AG04449 (cell line): ENCODE data around the gene RHOBTB1.
"Not testable (repeated sequence)": the region's sequence is repeated elsewhere in the genome, so short reads cannot be mapped to it uniquely, and the experiment has no call there.

Source experiments
- CTCF ChIA-PET: fragments of 350-600 bp; formaldehyde crosslinking; extraction: SDS; loops from one replicate; lab custom pipeline; 2021; ENCODE audit warnings: antibody characterized with exemption; lab: Yijun Ruan, JAX
- POLR2A ChIA-PET: fragments of 400-600, 350-600 bp; formaldehyde crosslinking; extraction: SDS; loops from one replicate; lab custom pipeline; 2020; ENCODE audit warnings: antibody characterized with exemption, inconsistent platforms; lab: Yijun Ruan, JAX
- DNase-seq: peaks from one replicate; pipeline ENCODE4 v3.0.0-alpha.2; 2010; ENCODE audit warnings: low read depth, low spot score
- H3K4me3 ChIP-seq: 2 replicates; pipeline ENCODE4 v1.5.1; 2011; ENCODE audit warnings: low read depth, mild to moderate bottlenecking, control low read depth, low read length
- TF ChIP-seq, protein P1 (sequence below): IDR thresholded peaks from one replicate; pipeline ENCODE4 v1.5.1; 2011; ENCODE audit warnings: mild to moderate bottlenecking, moderate library complexity, low read length, control low read depth, inconsistent platforms; ENCODE audit not compliant: insufficient read depth; ENCODE audit errors: missing control alignments

RHOBTB1 gene

DNA sequence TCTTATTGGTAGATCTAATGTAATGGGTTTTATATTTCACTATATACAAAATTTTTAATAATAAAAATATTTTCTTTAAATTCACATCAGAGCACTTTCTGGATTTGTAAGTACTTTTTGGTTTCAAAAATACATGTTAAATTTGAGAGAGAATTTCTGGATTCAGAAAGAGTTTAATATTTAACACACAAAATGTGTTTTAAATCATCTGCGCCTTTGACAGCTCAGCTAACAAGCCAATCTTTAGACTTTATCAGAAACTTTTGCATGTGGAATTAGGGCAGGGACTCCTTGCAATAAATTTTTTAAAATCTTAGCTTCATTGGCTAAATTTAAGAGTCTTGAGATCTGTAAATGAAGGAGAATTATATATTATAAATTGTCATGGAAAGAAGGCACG is 32.7 kb upstream of the RHOBTB1 start:
- CTCF ChIA-PET, result interaction anchor here (2.7 kb wide), 1 partner anchor 157 kb away, joined by 9 read pairs; no protein-coding TSS in a partner anchor
- H3K4me3 ChIP-seq, result no peak overlapping the region
- POLR2A ChIA-PET, result no interaction called here
- no peak for DNase-seq
- TF ChIP-seq, protein P1, sequence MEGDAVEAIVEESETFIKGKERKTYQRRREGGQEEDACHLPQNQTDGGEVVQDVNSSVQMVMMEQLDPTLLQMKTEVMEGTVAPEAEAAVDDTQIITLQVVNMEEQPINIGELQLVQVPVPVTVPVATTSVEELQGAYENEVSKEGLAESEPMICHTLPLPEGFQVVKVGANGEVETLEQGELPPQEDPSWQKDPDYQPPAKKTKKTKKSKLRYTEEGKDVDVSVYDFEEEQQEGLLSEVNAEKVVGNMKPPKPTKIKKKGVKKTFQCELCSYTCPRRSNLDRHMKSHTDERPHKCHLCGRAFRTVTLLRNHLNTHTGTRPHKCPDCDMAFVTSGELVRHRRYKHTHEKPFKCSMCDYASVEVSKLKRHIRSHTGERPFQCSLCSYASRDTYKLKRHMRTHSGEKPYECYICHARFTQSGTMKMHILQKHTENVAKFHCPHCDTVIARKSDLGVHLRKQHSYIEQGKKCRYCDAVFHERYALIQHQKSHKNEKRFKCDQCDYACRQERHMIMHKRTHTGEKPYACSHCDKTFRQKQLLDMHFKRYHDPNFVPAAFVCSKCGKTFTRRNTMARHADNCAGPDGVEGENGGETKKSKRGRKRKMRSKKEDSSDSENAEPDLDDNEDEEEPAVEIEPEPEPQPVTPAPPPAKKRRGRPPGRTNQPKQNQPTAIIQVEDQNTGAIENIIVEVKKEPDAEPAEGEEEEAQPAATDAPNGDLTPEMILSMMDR, result no peak

DNA sequence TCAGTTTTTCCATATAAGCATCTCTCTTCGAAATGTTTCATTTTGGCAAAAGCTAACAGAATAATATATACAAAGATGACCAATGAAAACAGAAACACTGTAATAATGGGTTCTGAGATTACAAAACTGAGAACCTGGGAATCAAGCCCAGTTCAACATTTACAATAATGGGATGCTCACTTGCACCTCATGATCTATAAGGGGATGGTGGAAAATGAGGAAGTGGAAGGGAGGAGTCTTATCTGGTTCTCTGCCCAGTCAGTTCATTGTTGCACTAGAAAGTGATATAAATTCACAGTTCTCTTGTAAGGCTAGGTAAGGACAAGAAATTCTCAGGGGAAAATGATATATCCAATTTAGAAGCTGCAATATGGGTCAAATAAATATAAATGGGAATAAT is 31.7 kb upstream of the RHOBTB1 start:
- H3K4me3 ChIP-seq, result no peak overlapping the region
- TF ChIP-seq, protein P1, result no peak
- ChIA-PET CTCF (no interaction called here), POLR2A (no interaction called here)
- DNase-seq, result no peak

DNA sequence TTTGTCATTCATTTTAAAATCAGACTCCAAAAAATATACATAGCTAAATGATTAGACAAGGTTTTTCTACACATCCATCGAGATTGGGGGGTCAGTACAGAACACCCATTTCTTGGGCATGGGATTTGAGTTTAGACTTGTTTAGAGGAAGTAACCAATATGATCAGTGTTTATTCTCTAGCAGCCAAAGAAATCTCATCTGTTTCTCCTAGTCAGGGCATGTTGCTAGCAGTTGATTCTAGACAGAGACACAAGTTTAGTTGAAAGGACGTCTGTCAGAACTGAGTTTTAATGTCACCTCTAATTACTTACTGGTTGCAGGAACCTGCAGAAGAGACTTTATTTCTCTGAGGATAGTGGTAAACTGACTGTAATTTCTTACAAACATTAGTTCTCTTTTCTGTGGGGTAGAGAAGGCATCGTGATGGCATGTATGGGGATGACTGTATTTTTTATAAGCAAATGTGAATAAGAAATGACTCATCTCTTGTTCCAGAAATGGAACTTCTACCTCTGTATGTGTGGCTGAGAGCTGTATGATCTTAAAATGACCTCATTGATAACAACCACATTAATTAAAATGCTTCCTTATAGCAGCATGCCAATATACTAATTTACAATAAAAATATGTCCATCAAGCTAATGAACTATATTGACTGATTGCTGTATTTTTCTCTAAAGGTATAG is 30.6 kb upstream of the RHOBTB1 start:
- H3K4me3 ChIP-seq, result no peak overlapping the region
- TF ChIP-seq, protein P1, result no peak
- CTCF ChIA-PET, result interaction anchor here (0.9 to 1.1 kb wide), 2 partner anchors 26 to 205 kb away, joined by 3 read pairs; no protein-coding TSS in a partner anchor

DNA sequence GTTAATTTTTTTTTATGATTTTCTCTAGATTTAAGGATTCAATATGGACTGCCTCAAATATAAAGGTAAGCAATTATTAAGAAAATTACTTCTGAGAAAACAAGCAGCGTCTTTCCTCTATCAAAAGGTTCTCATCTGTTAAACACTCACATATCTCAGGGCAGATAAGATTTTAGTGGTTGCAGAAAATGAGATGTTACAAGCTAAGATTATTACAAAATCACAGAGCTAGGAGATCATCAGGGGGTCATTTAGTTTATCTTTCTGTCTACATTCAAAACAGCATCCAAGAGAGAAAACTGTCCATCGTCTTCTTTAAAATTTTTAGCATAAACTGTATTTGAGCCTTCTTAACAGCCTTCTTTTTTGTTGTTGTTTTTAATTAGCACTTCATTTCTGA is 29.1 kb upstream of the RHOBTB1 start:
- no peak for DNase-seq
- POLR2A ChIA-PET, result no interaction called here
- no peak overlapping the region for H3K4me3 ChIP-seq
- TF ChIP-seq, protein P1, result no peak
- CTCF ChIA-PET, result no interaction called here

More for the DNA sequence above, 30.6 kb upstream of the RHOBTB1 start:
- DNase-seq, result no peak
- POLR2A ChIA-PET, result no interaction called here

DNA sequence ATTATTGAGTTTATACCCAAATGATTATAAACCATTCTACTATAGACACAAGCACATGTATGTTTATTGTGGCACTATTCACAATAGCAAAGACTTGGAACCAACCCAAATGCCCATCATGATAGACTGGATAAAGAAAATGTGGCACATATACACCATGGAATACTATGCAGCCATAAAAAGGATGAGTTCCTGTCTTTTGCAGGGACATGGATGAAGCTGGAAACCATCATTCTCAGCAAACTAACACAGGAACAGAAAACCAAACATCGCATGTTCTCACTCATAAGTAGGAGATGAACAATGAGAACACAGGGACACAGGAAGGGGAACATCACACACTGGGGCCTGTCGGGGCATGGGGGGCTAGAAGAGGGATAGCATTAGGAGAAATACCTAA is 28.2 kb upstream of the RHOBTB1 start:
- H3K4me3 ChIP-seq, POLR2A ChIA-PET, DNase-seq: not testable (repeated sequence)
- CTCF ChIA-PET, result interaction anchor here (1.0 kb wide), 1 partner anchor 152 kb away, joined by 3 read pairs; no protein-coding TSS in a partner anchor

DNA sequence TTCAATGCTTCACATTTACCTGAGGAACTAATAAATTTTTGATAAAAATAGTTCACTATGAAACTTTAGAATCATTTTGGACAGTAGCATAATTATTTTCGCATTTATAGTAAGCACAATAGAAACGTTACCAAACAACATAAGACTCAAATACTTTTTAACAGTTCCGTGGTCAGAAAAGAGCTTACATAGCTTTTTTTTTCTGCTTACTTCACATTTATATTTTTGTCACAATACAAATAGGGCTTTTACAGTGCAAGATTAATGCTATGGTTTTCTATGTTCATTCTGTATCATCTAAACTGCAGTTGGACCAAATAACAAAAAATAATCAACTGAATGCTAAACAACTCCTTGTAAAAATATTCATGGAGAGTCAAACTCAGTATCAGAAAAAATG is 26.5 kb upstream of the RHOBTB1 start:
- DNase-seq, result no peak
- no peak overlapping the region for H3K4me3 ChIP-seq
- TF ChIP-seq, protein P1, result no peak
- ChIA-PET POLR2A (no interaction called here), CTCF (interaction anchor here (0.7 kb wide), 1 partner anchor 11 kb away, joined by 4 read pairs; no protein-coding TSS in a partner anchor)
